Measurements from ENCODE around the gene ARAP2.

Gene ARAP2

GRCh38 chr4:36177946-36178345 lies 66.4 kb downstream of the ARAP2 start:
- no peaks in the 10 kb centered on the region for H3K79me2 ChIP-seq (ENCODE audit: control insufficient read depth, insufficient read depth, low read length, unreplicated experiment)

GRCh38 chr4:36174570-36174969 lies 69.7 kb downstream of the ARAP2 start:
- Histone ChIP-seq H3K36me3 (ENCODE audit: insufficient read depth, low read length) (no peaks in the 10 kb centered on the region), H3K79me2 (ENCODE audit: control insufficient read depth, insufficient read depth, low read length, unreplicated experiment) (no peaks in the 10 kb centered on the region), H3K27ac (ENCODE audit: low read depth, low read length) (no peak overlapping the region), H2AFZ (ENCODE audit: low read length, unreplicated experiment) (no peak overlapping the region), H3K27me3 (ENCODE audit: insufficient read depth, low read length) (no peaks in the 10 kb centered on the region), H3K4me3 (ENCODE audit: low read depth, low read length) (no peak overlapping the region), H3K4me1 (ENCODE audit: control insufficient read depth, insufficient read depth, low read length, unreplicated experiment) (no peaks in the 10 kb centered on the region)

More at GRCh38 chr4:36177946-36178345, 66.4 kb downstream of the ARAP2 start:
- H3K4me3 ChIP-seq (ENCODE audit: low read depth, low read length), result no peak overlapping the region
- no peak overlapping the region for H3K27ac ChIP-seq (ENCODE audit: low read depth, low read length)
- H2AFZ ChIP-seq (ENCODE audit: low read length, unreplicated experiment), result no peak overlapping the region
- no peaks in the 10 kb centered on the region for H3K4me1 ChIP-seq (ENCODE audit: control insufficient read depth, insufficient read depth, low read length, unreplicated experiment)
- no peaks in the 10 kb centered on the region for H3K36me3 ChIP-seq (ENCODE audit: insufficient read depth, low read length)
- H3K27me3 ChIP-seq (ENCODE audit: insufficient read depth, low read length), result no peaks in the 10 kb centered on the region

DNA sequence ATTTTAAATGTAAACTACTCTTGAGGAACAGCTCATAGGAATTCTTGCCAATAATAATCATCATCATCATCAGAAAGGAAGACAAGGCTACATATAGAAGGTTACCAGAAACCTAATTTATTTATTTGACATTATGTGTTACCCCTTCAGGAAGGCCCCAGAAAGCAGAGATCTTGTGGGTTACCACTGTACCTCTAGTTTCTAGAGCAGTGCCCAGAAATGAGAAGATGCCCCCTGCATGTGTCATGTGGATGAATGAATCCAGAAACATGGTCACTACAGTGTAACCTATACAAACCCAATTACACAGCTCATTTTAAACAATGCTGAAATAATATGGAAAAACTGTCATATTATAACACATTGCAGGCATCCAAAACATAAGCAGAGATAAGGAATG lies 70.4 kb downstream of the ARAP2 start:
- Histone ChIP-seq H3K27ac (ENCODE audit: low read depth, low read length) (no peak overlapping the region), H3K79me2 (ENCODE audit: control insufficient read depth, insufficient read depth, low read length, unreplicated experiment) (no peaks in the 10 kb centered on the region), H3K36me3 (ENCODE audit: insufficient read depth, low read length) (no peaks in the 10 kb centered on the region), H3K4me1 (ENCODE audit: control insufficient read depth, insufficient read depth, low read length, unreplicated experiment) (no peaks in the 10 kb centered on the region), H3K4me3 (ENCODE audit: low read depth, low read length) (no peak overlapping the region), H2AFZ (ENCODE audit: low read length, unreplicated experiment) (no peak overlapping the region), H3K27me3 (ENCODE audit: insufficient read depth, low read length) (no peaks in the 10 kb centered on the region)

- Histone ChIP-seq H3K27ac (ENCODE audit: low read depth, low read length) (no peak overlapping the region), H3K4me3 (ENCODE audit: low read depth, low read length) (no peak overlapping the region)
Observed at GRCh38 chr4:36172656-36173055, 71.7 kb downstream of the ARAP2 start.

GRCh38 chr4:36168127-36168878 lies 76.0 kb downstream of the ARAP2 start:
- Histone ChIP-seq H3K27me3 (ENCODE audit: insufficient read depth, low read length) (no peaks in the 10 kb centered on the region), H3K27ac (ENCODE audit: low read depth, low read length) (no peak overlapping the region), H2AFZ (ENCODE audit: low read length, unreplicated experiment) (no peak overlapping the region), H3K79me2 (ENCODE audit: control insufficient read depth, insufficient read depth, low read length, unreplicated experiment) (no peaks in the 10 kb centered on the region), H3K36me3 (ENCODE audit: insufficient read depth, low read length) (no peaks in the 10 kb centered on the region), H3K4me3 (ENCODE audit: low read depth, low read length) (no peak overlapping the region), H3K4me1 (ENCODE audit: control insufficient read depth, insufficient read depth, low read length, unreplicated experiment) (peaks cover 3% of the 10 kb centered on the region)

More at GRCh38 chr4:36172656-36173055, 71.7 kb downstream of the ARAP2 start:
- Histone ChIP-seq H3K27me3 (ENCODE audit: insufficient read depth, low read length) (no peaks in the 10 kb centered on the region), H3K4me1 (ENCODE audit: control insufficient read depth, insufficient read depth, low read length, unreplicated experiment) (peaks cover 3% of the 10 kb centered on the region), H3K36me3 (ENCODE audit: insufficient read depth, low read length) (no peaks in the 10 kb centered on the region), H3K79me2 (ENCODE audit: control insufficient read depth, insufficient read depth, low read length, unreplicated experiment) (no peaks in the 10 kb centered on the region), H2AFZ (ENCODE audit: low read length, unreplicated experiment) (no peak overlapping the region)

- Histone ChIP-seq H3K36me3 (ENCODE audit: insufficient read depth, low read length) (no peaks in the 10 kb centered on the region), H3K79me2 (ENCODE audit: control insufficient read depth, insufficient read depth, low read length, unreplicated experiment) (no peaks in the 10 kb centered on the region), H3K4me1 (ENCODE audit: control insufficient read depth, insufficient read depth, low read length, unreplicated experiment) (peaks cover 3% of the 10 kb centered on the region), H3K27me3 (ENCODE audit: insufficient read depth, low read length) (no peaks in the 10 kb centered on the region), H3K4me3 (ENCODE audit: low read depth, low read length) (no peak overlapping the region), H2AFZ (ENCODE audit: low read length, unreplicated experiment) (no peak overlapping the region), H3K27ac (ENCODE audit: low read depth, low read length) (no peak overlapping the region)
Observed at GRCh38 chr4:36165631-36166005, 78.7 kb downstream of the ARAP2 start.

DNA sequence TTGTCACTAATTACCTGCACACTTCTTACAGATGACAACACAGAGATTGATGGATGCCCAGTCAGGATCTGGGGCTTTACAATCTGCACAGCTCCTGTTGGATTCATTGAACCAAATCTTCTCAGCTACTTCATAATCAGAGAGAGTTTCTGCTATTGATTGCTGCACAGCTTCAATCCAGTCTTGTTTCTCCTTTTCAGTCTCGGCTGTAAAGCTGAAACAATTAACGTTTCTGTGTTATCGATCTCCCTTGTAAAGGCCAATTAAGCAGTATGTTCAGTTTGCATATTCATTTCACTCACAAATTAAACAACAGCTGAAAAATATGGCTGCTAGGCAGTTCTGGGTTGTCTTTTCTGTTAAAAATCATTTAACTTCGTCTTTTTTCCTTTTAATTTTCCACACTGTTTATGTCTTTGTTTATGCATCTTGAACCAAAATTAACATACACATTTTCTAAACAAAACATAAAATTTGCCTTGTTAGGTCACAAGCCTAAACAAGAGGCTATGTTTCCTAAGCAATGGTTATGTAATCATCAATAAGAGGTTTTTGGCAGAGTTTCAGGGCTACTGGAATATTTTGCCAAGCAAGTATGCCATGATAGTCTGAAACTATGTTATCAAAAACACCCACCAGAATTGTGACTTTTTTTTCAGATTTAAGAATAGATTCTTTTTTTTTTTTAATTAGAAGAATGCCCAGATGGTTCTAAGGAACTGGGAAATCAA lies 79.2 kb downstream of the ARAP2 start:
- Histone ChIP-seq H3K36me3 (ENCODE audit: insufficient read depth, low read length) (no peaks in the 10 kb centered on the region), H2AFZ (ENCODE audit: low read length, unreplicated experiment) (no peak overlapping the region), H3K79me2 (ENCODE audit: control insufficient read depth, insufficient read depth, low read length, unreplicated experiment) (no peaks in the 10 kb centered on the region), H3K4me3 (ENCODE audit: low read depth, low read length) (no peak overlapping the region), H3K27me3 (ENCODE audit: insufficient read depth, low read length) (no peaks in the 10 kb centered on the region), H3K4me1 (ENCODE audit: control insufficient read depth, insufficient read depth, low read length, unreplicated experiment) (peaks cover 3% of the 10 kb centered on the region), H3K27ac (ENCODE audit: low read depth, low read length) (no peak overlapping the region)

DNA sequence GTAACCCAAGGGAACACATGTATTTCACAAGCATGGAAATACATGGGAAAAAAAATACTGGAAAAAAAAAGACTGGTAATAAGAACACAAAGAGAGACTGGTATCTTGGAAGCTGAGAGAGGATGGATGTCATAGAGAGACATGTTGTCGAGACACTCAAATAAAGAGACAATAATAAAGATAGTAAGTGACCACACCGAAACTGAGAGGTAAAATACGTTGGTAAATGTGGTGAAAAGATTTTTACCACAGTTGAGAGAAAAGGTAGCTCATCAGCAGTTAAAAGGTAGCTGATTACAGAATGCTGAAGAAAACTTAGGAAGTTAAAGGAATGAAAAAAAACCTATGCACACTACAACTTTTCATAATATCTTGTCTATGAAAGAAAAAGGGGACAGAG lies 81.1 kb downstream of the ARAP2 start:
- Histone ChIP-seq H3K27me3 (ENCODE audit: insufficient read depth, low read length) (no peaks in the 10 kb centered on the region), H3K27ac (ENCODE audit: low read depth, low read length) (no peak overlapping the region), H3K36me3 (ENCODE audit: insufficient read depth, low read length) (no peaks in the 10 kb centered on the region), H3K79me2 (ENCODE audit: control insufficient read depth, insufficient read depth, low read length, unreplicated experiment) (no peaks in the 10 kb centered on the region), H3K4me3 (ENCODE audit: low read depth, low read length) (no peak overlapping the region), H3K4me1 (ENCODE audit: control insufficient read depth, insufficient read depth, low read length, unreplicated experiment) (peaks cover 3% of the 10 kb centered on the region), H2AFZ (ENCODE audit: low read length, unreplicated experiment) (no peak overlapping the region)

GRCh38 chr4:36159208-36159607 lies 85.1 kb downstream of the ARAP2 start:
- Histone ChIP-seq H2AFZ (ENCODE audit: low read length, unreplicated experiment) (no peak overlapping the region), H3K4me1 (ENCODE audit: control insufficient read depth, insufficient read depth, low read length, unreplicated experiment) (no peaks in the 10 kb centered on the region), H3K36me3 (ENCODE audit: insufficient read depth, low read length) (no peaks in the 10 kb centered on the region), H3K27ac (ENCODE audit: low read depth, low read length) (no peak overlapping the region), H3K4me3 (ENCODE audit: low read depth, low read length) (no peak overlapping the region), H3K79me2 (ENCODE audit: control insufficient read depth, insufficient read depth, low read length, unreplicated experiment) (no peaks in the 10 kb centered on the region), H3K27me3 (ENCODE audit: insufficient read depth, low read length) (no peaks in the 10 kb centered on the region)

GRCh38 chr4:36152735-36153134 lies 91.6 kb downstream of the ARAP2 start:
- no peaks in the 10 kb centered on the region for H3K79me2 ChIP-seq (ENCODE audit: control insufficient read depth, insufficient read depth, low read length, unreplicated experiment)
- H3K27ac ChIP-seq (ENCODE audit: low read depth, low read length), result no peak overlapping the region
- H3K27me3 ChIP-seq (ENCODE audit: insufficient read depth, low read length), result no peaks in the 10 kb centered on the region
- no peaks in the 10 kb centered on the region for H3K4me1 ChIP-seq (ENCODE audit: control insufficient read depth, insufficient read depth, low read length, unreplicated experiment)
- no peak overlapping the region for H2AFZ ChIP-seq (ENCODE audit: low read length, unreplicated experiment)
- no peaks in the 10 kb centered on the region for H3K36me3 ChIP-seq (ENCODE audit: insufficient read depth, low read length)
- H3K4me3 ChIP-seq (ENCODE audit: low read depth, low read length), result no peak overlapping the region

- Histone ChIP-seq H3K4me3 (ENCODE audit: low read depth, low read length) (no peak overlapping the region), H3K4me1 (ENCODE audit: control insufficient read depth, insufficient read depth, low read length, unreplicated experiment) (no peaks in the 10 kb centered on the region), H3K27me3 (ENCODE audit: insufficient read depth, low read length) (no peaks in the 10 kb centered on the region), H2AFZ (ENCODE audit: low read length, unreplicated experiment) (no peak overlapping the region), H3K27ac (ENCODE audit: low read depth, low read length) (no peak overlapping the region), H3K36me3 (ENCODE audit: insufficient read depth, low read length) (no peaks in the 10 kb centered on the region), H3K79me2 (ENCODE audit: control insufficient read depth, insufficient read depth, low read length, unreplicated experiment) (no peaks in the 10 kb centered on the region)
Observed at GRCh38 chr4:36142504-36142903, 101.8 kb downstream of the ARAP2 start.

All from ACC112 (cell line).